HL-60 (cell line): ENCODE results near the gene CAMTA1.

Experiments used
- DNase-seq, 2 experiments: peaks; one replicate each; pipeline ENCODE4 v3.0.0-alpha.2; 2010 to 2020; ENCODE audit warnings: low read depth in 1 of 2, low spot score in 1 of 2
- H3K27ac ChIP-seq: fragments of 250-450 bp; sonication (Bioruptor Pico); replicated peaks from 2 replicates; pipeline ENCODE4 v1.5.1; 2020; ENCODE audit warnings: mild to moderate bottlenecking, moderate library complexity
- H3K27me3 ChIP-seq: fragments of 250-450 bp; sonication (Bioruptor Pico); 2 replicates; pipeline ENCODE4 v1.5.1; 2021; ENCODE audit warnings: mild to moderate bottlenecking, moderate library complexity; ENCODE audit not compliant: insufficient read depth, poor library complexity, severe bottlenecking
- H3K4me3 ChIP-seq: replicated peaks from 2 replicates; pipeline ENCODE4 v1.5.1; 2011; ENCODE audit warnings: mild to moderate bottlenecking, control low read depth, low read length; ENCODE audit not compliant: insufficient read depth
- GABPA ChIP-seq: IDR thresholded peaks from 2 replicates; pipeline ENCODE4 v1.6.1; 2012; ENCODE audit warnings: low read depth
- POLR2AphosphoS5 ChIP-seq: IDR thresholded peaks from 2 replicates; pipeline ENCODE4 v1.6.1; 2012; ENCODE audit warnings: low read depth
- SPI1 ChIP-seq: IDR thresholded peaks from 2 replicates; pipeline ENCODE4 v1.6.1; 2012; ENCODE audit warnings: low read depth, mild to moderate bottlenecking, borderline replicate concordance
- TF ChIP-seq, protein P1 (sequence below): IDR thresholded peaks from 2 replicates; pipeline ENCODE4 v1.6.1; 2012; ENCODE audit warnings: low read depth; ENCODE audit not compliant: insufficient replicate concordance
- TF ChIP-seq, protein P2 (sequence below): IDR thresholded peaks from one replicate; pipeline ENCODE4 v1.5.1; 2011; ENCODE audit warnings: low read length, control low read depth, inconsistent platforms; ENCODE audit not compliant: insufficient read depth

Gene CAMTA1

DNA sequence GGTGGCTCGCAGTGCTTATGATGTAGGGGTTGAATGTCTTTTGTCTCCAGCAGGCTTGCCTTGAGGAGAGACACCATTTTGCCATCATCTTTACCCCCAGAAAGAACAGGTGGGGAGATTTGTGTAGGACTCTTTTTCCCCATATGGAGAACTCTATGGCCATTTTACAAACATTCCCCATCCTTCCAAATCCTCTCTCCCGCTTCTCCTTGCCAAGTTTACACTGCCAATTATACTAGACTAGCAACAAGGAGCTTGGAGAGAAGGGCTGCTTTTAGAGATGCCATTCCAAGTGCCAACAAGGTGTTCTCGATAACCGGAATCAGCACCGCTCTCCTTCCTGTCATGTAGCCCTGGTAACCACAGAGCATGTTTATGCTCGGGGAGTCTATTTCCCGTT, 233.1 kb downstream of the CAMTA1 start:
- TF ChIP-seq, protein P1, sequence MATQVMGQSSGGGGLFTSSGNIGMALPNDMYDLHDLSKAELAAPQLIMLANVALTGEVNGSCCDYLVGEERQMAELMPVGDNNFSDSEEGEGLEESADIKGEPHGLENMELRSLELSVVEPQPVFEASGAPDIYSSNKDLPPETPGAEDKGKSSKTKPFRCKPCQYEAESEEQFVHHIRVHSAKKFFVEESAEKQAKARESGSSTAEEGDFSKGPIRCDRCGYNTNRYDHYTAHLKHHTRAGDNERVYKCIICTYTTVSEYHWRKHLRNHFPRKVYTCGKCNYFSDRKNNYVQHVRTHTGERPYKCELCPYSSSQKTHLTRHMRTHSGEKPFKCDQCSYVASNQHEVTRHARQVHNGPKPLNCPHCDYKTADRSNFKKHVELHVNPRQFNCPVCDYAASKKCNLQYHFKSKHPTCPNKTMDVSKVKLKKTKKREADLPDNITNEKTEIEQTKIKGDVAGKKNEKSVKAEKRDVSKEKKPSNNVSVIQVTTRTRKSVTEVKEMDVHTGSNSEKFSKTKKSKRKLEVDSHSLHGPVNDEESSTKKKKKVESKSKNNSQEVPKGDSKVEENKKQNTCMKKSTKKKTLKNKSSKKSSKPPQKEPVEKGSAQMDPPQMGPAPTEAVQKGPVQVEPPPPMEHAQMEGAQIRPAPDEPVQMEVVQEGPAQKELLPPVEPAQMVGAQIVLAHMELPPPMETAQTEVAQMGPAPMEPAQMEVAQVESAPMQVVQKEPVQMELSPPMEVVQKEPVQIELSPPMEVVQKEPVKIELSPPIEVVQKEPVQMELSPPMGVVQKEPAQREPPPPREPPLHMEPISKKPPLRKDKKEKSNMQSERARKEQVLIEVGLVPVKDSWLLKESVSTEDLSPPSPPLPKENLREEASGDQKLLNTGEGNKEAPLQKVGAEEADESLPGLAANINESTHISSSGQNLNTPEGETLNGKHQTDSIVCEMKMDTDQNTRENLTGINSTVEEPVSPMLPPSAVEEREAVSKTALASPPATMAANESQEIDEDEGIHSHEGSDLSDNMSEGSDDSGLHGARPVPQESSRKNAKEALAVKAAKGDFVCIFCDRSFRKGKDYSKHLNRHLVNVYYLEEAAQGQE: no peak
- TF ChIP-seq SPI1 (no peak), GABPA (no peak)
- Histone ChIP-seq H3K27ac (no peak overlapping the region), H3K4me3 (no peak overlapping the region), H3K27me3 (peaks cover 3% of the 10 kb centered on the region)
- DNase-seq: no peak

- Histone ChIP-seq H3K4me3 (no peak overlapping the region), H3K27ac (no peak overlapping the region), H3K27me3 (peaks cover 3% of the 10 kb centered on the region)
- no peak for DNase-seq
- no peak for TF ChIP-seq POLR2AphosphoS5
- TF ChIP-seq, protein P2, sequence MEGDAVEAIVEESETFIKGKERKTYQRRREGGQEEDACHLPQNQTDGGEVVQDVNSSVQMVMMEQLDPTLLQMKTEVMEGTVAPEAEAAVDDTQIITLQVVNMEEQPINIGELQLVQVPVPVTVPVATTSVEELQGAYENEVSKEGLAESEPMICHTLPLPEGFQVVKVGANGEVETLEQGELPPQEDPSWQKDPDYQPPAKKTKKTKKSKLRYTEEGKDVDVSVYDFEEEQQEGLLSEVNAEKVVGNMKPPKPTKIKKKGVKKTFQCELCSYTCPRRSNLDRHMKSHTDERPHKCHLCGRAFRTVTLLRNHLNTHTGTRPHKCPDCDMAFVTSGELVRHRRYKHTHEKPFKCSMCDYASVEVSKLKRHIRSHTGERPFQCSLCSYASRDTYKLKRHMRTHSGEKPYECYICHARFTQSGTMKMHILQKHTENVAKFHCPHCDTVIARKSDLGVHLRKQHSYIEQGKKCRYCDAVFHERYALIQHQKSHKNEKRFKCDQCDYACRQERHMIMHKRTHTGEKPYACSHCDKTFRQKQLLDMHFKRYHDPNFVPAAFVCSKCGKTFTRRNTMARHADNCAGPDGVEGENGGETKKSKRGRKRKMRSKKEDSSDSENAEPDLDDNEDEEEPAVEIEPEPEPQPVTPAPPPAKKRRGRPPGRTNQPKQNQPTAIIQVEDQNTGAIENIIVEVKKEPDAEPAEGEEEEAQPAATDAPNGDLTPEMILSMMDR: no peak
- TF ChIP-seq GABPA: no peak
- TF ChIP-seq, protein P1: no peak
- no peak for TF ChIP-seq SPI1
Observed at GRCh38 chr1:7018826-7019225, 233.6 kb downstream of the CAMTA1 start.

DNA sequence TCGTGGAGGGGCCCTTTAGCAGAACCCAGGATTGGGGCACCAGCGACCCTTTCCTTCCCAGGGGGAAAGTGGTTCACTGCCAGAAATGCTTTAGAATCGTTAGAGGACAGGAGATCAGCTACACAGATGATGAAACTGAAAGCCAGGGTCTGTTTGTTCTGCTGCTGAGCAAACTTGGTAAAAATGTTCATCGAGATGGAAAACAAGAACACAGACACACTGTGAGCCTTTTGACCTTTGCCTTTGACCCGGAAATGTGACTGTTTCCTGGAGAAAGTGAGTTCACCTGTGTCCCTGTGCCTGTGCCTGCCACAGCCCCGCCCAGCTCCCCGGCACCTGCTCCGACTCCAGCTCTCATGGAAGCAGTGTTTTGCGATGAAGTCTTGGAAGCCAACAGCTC, 234.3 kb downstream of the CAMTA1 start:
- Histone ChIP-seq H3K27me3 (peaks cover 3% of the 10 kb centered on the region), H3K27ac (no peak overlapping the region)
- no peak for DNase-seq

More for the DNA sequence above, 234.3 kb downstream of the CAMTA1 start:
- no peak overlapping the region for H3K4me3 ChIP-seq
- TF ChIP-seq POLR2AphosphoS5 (no peak), GABPA (no peak), SPI1 (no peak)
- TF ChIP-seq, protein P2: no peak
- TF ChIP-seq, protein P1: no peak
